HK-2 (cell line): ENCODE results near the gene SMYD3.

Experiments
- DNase-seq: peaks from one replicate; pipeline ENCODE4 v3.0.0-alpha.2; 2018; ENCODE audit not compliant: unreplicated experiment

The SMYD3 gene

DNA sequence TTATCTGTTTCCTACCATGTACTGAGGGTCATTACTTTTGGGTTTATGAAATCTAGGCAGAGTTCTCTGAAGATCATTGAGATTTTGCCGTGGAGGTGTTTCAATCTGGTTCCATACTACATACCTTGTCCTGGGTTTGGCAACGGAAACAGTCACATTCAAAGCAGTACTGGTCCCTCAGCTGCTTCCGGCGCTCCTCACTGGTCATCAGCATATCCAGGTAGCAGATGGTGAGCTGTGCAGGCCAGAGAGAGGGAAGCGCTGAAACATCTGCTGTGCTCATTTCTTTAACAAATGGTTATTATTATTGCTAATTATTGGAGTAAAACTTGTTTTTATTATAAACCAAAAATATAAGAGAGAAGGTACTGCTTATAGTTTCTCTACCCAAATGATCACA lies 591.7 kb downstream of the SMYD3 start:
- no peak for DNase-seq

GRCh38 chr1:245908543-245908942 lies 598.5 kb downstream of the SMYD3 start:
- no peak for DNase-seq

GRCh38 chr1:245906207-245906606 lies 600.9 kb downstream of the SMYD3 start:
- DNase-seq, result no peak

- no peak for DNase-seq
Measured at GRCh38 chr1:245903851-245904250, 603.2 kb downstream of the SMYD3 start.

GRCh38 chr1:245901565-245901964 lies 605.5 kb downstream of the SMYD3 start:
- no peak for DNase-seq

- DNase-seq, result no peak
Measured at GRCh38 chr1:245901037-245901436, 606.0 kb downstream of the SMYD3 start.

DNA sequence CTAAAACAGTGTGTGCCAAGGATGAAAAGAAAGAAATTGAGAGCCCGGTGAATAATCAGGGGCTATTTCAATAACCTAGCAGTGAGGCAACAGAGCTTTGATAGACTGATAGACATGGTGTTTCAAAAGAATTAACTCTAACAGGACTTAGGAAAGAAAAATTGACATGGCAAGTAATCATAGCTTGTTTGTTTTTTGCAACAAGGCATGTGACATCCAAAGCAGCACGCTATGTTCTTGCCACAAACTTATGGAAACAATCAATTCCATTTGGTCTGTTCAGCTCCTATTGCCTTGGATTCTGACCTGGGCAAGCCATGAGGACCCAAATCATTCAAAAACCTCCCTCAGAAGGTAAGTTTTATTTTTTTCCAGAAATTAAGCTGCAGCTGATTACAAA lies 608.5 kb downstream of the SMYD3 start:
- DNase-seq, result no peak

DNA sequence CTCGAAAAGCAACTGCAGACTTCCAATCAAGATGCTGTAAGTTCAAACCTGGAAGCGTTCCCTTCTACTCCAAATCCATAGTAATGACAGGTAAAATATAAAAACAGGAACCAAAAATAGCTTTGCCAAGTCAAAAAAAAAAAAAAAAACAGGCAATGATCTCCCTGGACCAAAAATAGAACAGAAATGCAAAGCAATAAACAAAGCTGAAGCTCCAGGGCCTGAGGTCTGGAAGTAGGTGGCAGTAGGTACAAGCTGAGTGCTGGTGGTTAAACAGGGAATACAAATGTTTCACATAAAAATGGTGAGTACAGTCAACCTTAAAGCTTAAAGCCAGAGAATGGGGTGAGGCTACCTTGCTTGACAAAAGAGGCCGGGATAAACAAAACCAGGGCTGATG lies 610.8 kb downstream of the SMYD3 start:
- DNase-seq, result no peak

- DNase-seq, result no peak
Measured at GRCh38 chr1:245895455-245895959, 611.6 kb downstream of the SMYD3 start.

- no peak for DNase-seq
Measured at GRCh38 chr1:245894843-245895242, 612.2 kb downstream of the SMYD3 start.

DNA sequence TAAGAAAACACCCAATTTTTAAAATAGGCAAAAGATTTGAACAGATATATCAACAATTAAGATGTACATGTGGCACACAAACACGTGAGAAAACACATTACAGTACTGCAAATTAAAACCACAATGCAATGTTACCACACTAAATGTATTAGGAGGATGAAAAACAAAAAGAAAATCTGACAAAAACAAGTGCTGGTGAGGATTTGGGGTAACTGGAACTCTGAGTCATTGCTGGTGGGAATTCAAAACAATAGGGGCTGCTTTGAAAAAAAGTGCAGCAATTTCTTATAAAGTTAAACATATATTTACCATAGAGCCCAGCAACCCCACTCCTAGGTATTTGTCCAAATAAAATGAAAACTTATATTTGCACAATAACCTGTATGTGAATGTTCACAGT lies 614.1 kb downstream of the SMYD3 start:
- DNase-seq, result no peak

DNA sequence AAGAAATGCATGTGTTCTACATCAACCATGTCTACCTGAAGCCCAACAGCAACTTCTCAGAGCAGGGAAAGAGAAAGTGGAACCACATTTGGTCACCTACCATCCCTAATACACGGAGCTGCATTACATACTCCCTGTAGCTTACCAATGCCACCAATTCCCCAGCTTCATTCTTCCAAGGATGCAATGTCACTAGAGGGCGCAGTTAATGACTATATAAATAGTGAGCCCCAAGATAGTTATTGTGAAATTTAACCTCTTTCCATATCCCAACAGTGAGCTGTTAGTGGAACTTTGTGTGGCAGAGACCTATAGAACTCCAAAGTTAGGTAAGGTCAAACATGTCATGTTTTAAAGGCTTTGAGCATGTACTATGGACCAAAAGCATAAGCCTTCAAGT lies 618.3 kb downstream of the SMYD3 start:
- no peak for DNase-seq

GRCh38 chr1:245887829-245888228 lies 619.2 kb downstream of the SMYD3 start:
- DNase-seq, result no peak

- DNase-seq, result no peak
Measured at GRCh38 chr1:245881767-245882391, 625.2 kb downstream of the SMYD3 start.

GRCh38 chr1:245880754-245881403 lies 626.2 kb downstream of the SMYD3 start:
- no peak for DNase-seq

DNA sequence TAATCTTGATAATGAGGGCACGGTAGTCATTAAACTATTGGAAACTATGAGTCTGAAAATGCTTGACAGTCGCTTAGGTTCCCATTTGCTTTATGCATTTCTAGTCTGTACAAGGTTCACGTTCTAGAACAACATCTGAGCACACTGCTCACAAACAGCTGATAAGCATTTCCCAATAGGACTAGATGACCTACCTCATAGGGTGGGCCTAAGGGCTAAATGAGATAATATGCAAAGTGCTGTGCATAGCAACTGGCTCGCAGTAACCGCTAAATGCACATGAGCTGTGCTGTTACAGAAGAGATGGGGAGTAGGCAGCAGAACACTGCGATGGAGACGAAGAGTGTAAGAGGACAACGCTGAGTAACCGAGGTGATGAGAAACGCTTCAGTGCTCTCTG lies 628.0 kb downstream of the SMYD3 start:
- no peak for DNase-seq

DNA sequence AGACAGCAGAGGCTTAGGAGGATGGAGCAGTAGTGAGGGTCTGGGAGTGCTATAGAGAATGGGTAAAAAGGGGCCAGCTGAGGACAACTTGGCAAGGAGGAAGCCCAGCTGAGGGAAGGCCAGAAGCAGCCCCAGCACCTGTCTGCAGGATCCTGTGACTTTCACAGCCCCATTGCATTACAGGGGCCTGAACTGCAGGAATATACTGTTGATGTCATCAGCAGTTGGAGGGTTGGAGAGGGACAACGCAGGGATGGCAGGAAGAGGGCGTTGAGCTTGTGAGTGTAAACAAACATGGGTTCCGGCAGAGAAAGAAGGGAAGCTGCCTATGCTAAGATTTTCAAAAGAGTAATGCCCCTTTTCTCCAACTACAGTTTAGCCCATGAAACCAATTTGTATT lies 628.5 kb downstream of the SMYD3 start:
- DNase-seq, result no peak

DNA sequence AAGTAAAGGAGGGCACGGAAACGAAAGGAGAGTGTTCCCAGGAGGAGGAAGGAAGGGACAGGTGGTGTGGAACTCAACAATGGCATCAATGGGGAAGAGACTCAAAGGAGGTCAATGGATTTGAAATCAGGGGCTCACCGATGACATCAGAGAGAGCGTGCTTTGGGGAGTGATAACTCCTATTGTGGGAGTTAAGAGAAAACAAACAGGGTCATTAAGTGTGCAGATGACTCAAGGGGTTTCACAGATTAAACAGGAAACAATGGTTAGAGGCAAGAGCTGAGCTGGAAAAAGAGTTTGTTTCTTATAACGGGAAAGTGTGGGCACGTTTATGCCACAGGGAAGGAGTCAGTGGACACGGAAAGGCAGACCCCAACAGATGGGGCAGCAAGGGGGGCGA lies 629.1 kb downstream of the SMYD3 start:
- no peak for DNase-seq

DNA sequence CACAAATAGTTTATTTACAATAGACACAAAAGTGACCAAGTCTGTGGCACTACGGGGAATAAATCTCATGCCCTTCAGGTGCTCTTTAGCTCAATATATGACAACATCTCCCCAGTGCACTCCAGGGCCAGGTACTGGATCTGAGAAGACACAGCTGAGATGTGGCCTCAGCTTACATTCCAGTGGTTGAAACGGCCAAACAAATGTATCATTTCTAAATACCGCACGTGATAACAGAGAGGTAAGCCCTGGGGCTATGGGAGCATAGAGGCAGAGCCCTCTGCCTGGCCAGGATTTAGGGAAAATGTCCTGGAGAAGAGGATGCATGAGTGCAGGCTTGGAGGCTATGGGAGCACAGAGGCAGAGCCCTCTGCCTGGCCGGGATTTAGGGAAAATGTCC lies 630.5 kb downstream of the SMYD3 start:
- no peak for DNase-seq

DNA sequence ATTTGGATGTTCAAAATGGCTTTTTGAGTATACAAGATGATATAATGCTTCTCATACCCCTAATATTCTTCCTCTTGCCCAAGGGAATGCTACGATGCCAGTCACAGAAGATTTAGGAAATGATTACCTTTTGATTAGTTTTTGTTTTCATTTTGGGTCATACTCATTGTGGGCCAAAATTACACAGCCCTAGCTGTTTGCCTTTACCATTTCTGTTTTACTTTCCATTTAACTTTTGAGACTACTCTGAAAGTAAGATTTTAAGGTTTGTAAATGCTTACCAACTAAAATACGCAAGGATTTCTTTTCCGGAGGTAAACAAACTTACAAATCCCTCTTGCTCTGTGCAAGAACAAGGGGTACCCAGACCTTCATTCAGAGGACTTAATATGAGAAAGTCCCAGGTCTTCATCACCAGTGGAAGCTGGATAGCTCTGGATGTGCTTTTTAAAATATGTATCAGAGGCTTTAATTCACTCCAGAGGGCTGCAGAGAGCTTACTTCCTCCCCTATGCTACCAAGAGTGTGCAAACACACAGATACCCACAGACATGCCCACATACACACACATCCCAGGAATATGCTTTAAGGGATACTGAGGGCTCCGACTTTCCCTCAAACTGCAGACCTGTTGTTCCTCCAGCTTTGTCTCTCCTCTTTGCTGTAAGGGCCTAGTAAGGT lies 631.4 kb downstream of the SMYD3 start:
- no peak for DNase-seq

- no peak for DNase-seq
Measured at GRCh38 chr1:245874942-245875580, 632.0 kb downstream of the SMYD3 start.

GRCh38 chr1:245873883-245874671 lies 633.0 kb downstream of the SMYD3 start:
- no peak for DNase-seq
